Adipose tissue (tissue), 3 donors: ENCODE data around the gene ANG. TPM values are rescaled to one million over a fixed set of nuclear protein-coding genes. Genes with fewer than 3 reads are reported as not detected.
"Not testable (repeated sequence)": the region's sequence is repeated elsewhere in the genome, so short reads cannot be mapped to it uniquely, and the experiment has no call there.

Experiments used
- H3K27ac ChIP-seq: one replicate; pipeline ENCODE4 v1.5.1; 2013; ENCODE audit warnings: low read depth, low read length
- WGBS, 3 donors: extraction: QIAGEN DNeasy Blood & Tissue Kit; methylation state at CpG; one replicate each; pipeline ENCODE4 v1.1.7; 2013; 5-methylcytosine and 5-hydroxymethylcytosine counted together
- polyA plus RNA-seq, 3 donors: library from polyadenylated mRNA; stranded (reverse); fragments of 200-250 nt; gene quantifications; one replicate each; pipeline ENCODE4 v1.2.3, GENCODE V29; 2013
- donor health status: healthy with polysubstance abuse.
- donor health status: Bipolar disorder and iron deficiency.
- donor health status: healthy.

The ANG gene
- polyA plus RNA-seq, 3 donors = 16.0 to 71.9 (median 41.8) TPM

GRCh38 chr14:20726531-20726930, 38.0 kb downstream of the ANG start:
- WGBS, 3 donors = 46 to 96% (median 88%) methylated on average over 1 of the region's 1 CpG
- no peak overlapping the region for H3K27ac ChIP-seq

- no peak overlapping the region for H3K27ac ChIP-seq
- WGBS, 3 donors = 70 to 78% (median 73%) methylated on average over 6 of the region's 6 CpGs
Measured at GRCh38 chr14:20730891-20731290, 42.3 kb downstream of the ANG start.

GRCh38 chr14:20732477-20732876, 43.9 kb downstream of the ANG start:
- WGBS, 3 donors = 87 to 96% (median 93%) methylated on average over 5 of the region's 5 CpGs
- H3K27ac ChIP-seq = no peak overlapping the region

- WGBS, 3 donors = 61 to 78% (median 61%) methylated on average over 6 of the region's 6 CpGs
- no peak overlapping the region for H3K27ac ChIP-seq
Measured at GRCh38 chr14:20732979-20733635, 44.5 kb downstream of the ANG start.

GRCh38 chr14:20733684-20734429, 45.3 kb downstream of the ANG start:
- 44 to 54% (median 46%) methylated on average over 6 of the region's 6 CpGs for WGBS, 3 donors
- H3K27ac ChIP-seq = no peak overlapping the region

GRCh38 chr14:20734430-20734806, 45.9 kb downstream of the ANG start:
- 40 to 57% (median 42%) methylated on average over 4 of the region's 4 CpGs for WGBS, 3 donors
- no peak overlapping the region for H3K27ac ChIP-seq

- WGBS, 3 donors = 95 to 99% (median 96%) methylated on average over 7 of the region's 7 CpGs
- not testable (repeated sequence) for H3K27ac ChIP-seq
Measured at GRCh38 chr14:20738292-20738691, 49.7 kb downstream of the ANG start.

GRCh38 chr14:20742132-20742531, 53.6 kb downstream of the ANG start:
- no peak overlapping the region for H3K27ac ChIP-seq
- WGBS, 3 donors = 84 to 88% (median 87%) methylated on average over 4 of the region's 4 CpGs

- no peak overlapping the region for H3K27ac ChIP-seq
- WGBS, 3 donors = 81 to 86% (median 83%) methylated on average over 2 of the region's 2 CpGs
Measured at GRCh38 chr14:20743556-20743955, 55.0 kb downstream of the ANG start.

Other genes with a start within 250 kb of the ANG start
- 10 to 100 TPM; 19.5 to 26.7 (median 22.4) TPM for gene OSGEP, start 234.0 kb upstream of the ANG start, polyA plus RNA-seq
- 100 to 1,000 TPM in 2 of 3 donors, 10 to 100 TPM in 1; 94.2 to 151 (median 116) TPM for gene APEX1, start 233.5 kb upstream of the ANG start, polyA plus RNA-seq
- gene PIP4P1, start 227.3 kb upstream of the ANG start, polyA plus RNA-seq = 10 to 100 TPM; 19.0 to 36.6 (median 24.6) TPM
- gene PNP, start 219.4 kb upstream of the ANG start, polyA plus RNA-seq = 100 to 1,000 TPM in 1 of 3 donors, 10 to 100 TPM in 2; 17.0 to 182 (median 41.7) TPM
- gene RNASE10, start 183.2 kb upstream of the ANG start, polyA plus RNA-seq = under 1 TPM in 2 of 3 donors, not detected in 1; 0.05 to 0.09 TPM
- not detected for gene RNASE9, start 127.7 kb upstream of the ANG start, polyA plus RNA-seq
- not detected for gene RNASE11, start 100.8 kb upstream of the ANG start, polyA plus RNA-seq
- gene RNASE12, start 97.4 kb upstream of the ANG start, polyA plus RNA-seq = not detected
- gene OR6S1, start 47.1 kb upstream of the ANG start, polyA plus RNA-seq = not detected
- 100 to 1,000 TPM in 1 of 3 donors, 10 to 100 TPM in 2; 19.6 to 117 (median 78.8) TPM for gene RNASE4, start 4.2 kb upstream of the ANG start, polyA plus RNA-seq
- gene EDDM3A, start 57.1 kb downstream of the ANG start, polyA plus RNA-seq = not detected
- gene EDDM3B, start 79.6 kb downstream of the ANG start, polyA plus RNA-seq = not detected
- 10 to 100 TPM in 1 of 3 donors, 1 to 10 TPM in 2; 3.2 to 12.5 (median 8.6) TPM for gene RNASE6, start 92.5 kb downstream of the ANG start, polyA plus RNA-seq
- gene RNASE1, start 114.1 kb downstream of the ANG start, polyA plus RNA-seq = 100 to 1,000 TPM; 143 to 531 (median 481) TPM
- gene RNASE3, start 202.6 kb downstream of the ANG start, polyA plus RNA-seq = 1 to 10 TPM in 1 of 3 donors, not detected in 2; 1.4 TPM